Putamen (tissue), 1 donor: Measurements from ENCODE around the gene ARHGAP1.

Experiments
- DNase-seq: peaks from one replicate; pipeline ENCODE4 v3.0.0-alpha.2; 2016; ENCODE audit warnings: low spot score

Gene ARHGAP1

GRCh38 chr11:46694072-46694471 is 6.3 kb downstream of the ARHGAP1 start:
- no peak for DNase-seq

DNA sequence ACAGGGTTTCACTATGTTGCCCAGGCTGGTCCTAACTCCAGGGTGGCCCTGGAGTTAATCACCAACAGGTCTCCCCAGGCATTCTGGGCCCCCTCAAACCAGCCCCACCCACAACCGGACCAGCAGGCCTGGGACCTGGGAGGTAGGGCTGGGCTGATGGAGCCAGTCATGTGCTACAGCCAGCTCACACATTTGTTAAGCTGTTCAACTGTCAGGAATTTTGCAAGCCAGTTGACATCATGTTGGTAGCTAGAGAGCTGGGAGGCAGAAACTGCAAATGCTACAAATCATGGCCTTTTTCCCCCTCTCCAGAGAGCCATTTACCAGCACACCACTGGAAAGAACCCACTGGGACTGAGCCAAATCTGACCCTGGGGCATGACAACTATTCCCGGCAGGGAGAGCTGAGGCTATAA is 6.8 kb downstream of the ARHGAP1 start:
- no peak for DNase-seq

DNA sequence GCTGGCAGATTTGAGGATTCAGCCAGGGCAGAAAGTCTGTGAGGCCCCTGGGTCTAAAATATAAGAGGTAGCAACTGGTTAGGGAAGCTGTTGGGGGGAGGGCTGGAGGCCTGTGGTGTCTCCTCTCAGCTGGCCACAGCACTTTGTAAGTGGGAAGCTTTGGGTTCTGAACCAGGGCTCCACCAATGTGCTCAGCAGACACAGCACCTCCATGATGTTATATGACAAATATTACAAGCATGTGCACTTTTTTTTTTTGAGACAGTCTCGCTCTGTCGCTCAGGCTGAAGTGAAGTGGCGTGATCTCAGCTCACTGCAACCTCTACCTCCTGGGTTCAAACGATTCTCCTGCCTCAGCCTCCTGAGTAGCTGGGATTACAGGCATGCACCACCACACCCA is 8.0 kb downstream of the ARHGAP1 start:
- DNase-seq, result no peak

- no peak for DNase-seq
Observed at GRCh38 chr11:46690702-46691101, 9.7 kb downstream of the ARHGAP1 start.

DNA sequence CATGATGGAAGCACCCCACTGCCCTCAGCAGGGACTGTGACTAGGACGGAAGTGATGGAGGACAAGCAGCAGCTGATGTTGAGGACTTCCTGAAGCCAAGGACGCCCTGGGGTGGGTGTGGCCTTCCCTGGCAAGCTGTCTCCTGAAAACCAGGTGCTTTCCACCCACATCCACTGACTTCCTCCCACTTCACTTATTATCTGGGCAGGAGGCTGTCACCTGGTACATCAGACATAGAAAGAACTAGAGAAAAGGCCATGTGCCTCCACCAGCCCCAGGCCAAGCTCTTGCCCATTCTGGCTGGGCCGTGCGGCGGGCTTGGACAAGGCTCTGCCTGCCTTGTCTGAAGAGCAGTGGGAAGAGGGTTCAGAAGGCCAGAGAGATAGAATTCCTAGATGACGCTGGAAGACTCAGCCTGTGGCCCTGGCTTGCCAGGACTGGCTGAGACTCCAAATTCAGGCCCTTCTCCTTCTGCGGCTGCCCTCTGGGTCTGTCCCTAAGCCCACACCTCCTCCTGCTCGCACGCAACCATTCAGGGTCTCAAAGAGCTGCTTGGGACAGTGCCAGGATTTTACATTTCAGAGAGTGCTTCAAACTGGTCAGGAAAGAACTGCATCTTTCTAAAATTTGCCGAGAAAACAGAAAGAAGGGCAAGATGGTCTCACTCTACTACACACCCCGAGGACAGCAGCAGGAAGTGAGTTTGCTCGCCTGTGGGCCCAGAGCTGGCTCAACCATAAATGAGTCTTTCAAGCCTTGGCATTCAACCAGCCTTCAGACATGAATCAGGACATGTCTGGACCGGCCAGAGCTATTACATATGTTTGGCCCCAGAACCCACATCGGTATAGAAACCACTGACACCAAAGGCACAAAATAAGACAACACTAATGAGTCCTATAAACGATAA is 13.3 kb downstream of the ARHGAP1 start:
- no peak for DNase-seq

GRCh38 chr11:46684367-46684766 is 16.1 kb downstream of the ARHGAP1 start:
- no peak for DNase-seq

- DNase-seq, result no peak
Observed at GRCh38 chr11:46682773-46683752, 17.4 kb downstream of the ARHGAP1 start.

GRCh38 chr11:46681814-46682213 is 18.6 kb downstream of the ARHGAP1 start:
- no peak for DNase-seq

DNA sequence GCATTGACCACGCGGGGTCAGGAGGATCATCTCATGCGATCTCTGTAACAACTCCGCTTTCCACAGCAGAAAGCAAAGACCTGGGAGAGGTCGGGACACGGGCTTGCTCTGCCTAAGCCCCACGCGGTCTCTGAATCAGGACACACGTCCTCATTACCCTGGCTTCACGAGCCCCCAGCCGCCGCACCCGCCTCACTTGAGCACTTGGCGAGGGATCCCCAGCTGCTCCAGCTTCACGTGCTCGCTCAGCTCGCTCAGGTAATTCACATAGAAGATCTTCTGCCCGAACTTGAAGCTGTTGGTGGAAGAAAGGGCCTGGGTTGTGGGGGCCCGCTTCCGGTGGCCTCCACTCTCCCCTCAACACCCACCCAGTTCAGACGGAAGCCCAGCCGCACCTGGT is 19.6 kb downstream of the ARHGAP1 start:
- no peak for DNase-seq

DNA sequence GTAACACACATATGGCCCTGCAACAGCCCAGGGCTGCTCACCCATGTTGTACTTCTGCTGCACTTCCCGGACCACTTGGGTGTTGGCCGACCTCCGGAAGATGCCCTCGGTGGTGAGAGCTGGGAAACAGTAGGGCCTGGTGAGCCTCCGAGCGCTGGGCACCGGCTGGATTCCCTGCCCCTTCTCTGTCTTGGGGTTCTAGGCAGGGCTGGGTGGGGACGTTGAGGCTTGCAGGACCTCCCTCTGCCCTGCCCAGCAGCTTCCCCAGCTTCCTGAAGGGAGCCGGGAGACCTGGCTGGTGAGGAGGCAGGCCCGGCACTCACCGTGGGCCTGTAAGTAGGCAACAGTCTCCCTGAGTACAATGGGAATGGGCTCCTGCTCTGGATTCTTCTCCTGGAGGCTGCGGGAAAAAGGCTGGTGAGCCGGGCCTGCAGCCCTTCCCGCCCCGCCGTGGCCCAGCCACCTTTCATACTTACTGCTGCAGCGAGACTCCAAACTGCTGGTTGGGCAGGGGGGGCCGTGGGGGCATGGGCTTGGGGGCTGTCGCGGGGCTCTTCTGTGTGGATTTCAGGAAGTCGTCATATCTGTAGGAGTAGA is 20.2 kb downstream of the ARHGAP1 start:
- no peak for DNase-seq

- no peak for DNase-seq
Observed at GRCh38 chr11:46679241-46680163, 20.9 kb downstream of the ARHGAP1 start.

- no peak for DNase-seq
Observed at GRCh38 chr11:46678741-46679130, 21.7 kb downstream of the ARHGAP1 start.

GRCh38 chr11:46677991-46678740 is 22.3 kb downstream of the ARHGAP1 start:
- no peak for DNase-seq

DNA sequence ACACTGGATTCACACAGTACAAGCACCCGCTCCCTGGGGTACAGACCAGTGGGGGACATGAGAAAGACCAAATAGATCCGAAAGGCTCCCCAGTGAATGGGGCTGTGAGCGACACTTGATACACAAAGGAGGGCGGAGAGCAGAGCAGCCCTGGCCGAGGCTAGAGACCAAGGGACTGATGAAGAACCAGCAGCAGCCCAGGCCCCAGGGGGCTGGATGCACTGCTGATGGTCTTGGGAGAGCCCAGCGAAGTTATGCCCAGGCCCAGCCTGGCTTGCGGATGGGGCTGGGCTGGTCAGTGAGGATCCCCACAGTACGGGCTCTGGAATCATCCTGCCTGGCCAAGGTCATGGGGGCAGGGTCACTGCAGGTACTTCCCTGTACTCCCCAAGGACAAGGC is 23.2 kb downstream of the ARHGAP1 start:
- DNase-seq, result no peak

- DNase-seq, result no peak
Observed at GRCh38 chr11:46676436-46677158, 23.8 kb downstream of the ARHGAP1 start.

DNA sequence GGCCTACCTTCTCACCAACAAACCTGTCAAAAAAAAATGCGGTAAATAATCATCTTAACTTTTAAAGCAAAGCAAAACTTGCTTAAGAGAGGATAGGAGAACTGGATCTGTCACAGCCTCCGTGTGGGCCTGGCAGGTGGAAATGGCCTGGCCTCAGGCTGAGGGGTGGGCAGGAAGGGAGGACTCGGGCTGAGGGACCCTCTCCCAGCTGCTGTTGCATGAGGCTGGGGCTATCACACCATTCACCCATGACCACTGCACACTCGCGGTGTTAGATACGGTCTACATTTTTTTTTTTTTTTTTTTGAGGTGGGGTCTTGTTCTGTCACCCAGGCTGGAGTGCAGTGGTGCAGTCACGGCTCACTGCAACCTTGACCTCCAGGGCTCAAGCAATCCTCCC is 24.5 kb downstream of the ARHGAP1 start:
- DNase-seq, result no peak

- peak; percentile 74 for DNase-seq
Observed at GRCh38 chr11:46675288-46675851, 25.0 kb downstream of the ARHGAP1 start.

DNA sequence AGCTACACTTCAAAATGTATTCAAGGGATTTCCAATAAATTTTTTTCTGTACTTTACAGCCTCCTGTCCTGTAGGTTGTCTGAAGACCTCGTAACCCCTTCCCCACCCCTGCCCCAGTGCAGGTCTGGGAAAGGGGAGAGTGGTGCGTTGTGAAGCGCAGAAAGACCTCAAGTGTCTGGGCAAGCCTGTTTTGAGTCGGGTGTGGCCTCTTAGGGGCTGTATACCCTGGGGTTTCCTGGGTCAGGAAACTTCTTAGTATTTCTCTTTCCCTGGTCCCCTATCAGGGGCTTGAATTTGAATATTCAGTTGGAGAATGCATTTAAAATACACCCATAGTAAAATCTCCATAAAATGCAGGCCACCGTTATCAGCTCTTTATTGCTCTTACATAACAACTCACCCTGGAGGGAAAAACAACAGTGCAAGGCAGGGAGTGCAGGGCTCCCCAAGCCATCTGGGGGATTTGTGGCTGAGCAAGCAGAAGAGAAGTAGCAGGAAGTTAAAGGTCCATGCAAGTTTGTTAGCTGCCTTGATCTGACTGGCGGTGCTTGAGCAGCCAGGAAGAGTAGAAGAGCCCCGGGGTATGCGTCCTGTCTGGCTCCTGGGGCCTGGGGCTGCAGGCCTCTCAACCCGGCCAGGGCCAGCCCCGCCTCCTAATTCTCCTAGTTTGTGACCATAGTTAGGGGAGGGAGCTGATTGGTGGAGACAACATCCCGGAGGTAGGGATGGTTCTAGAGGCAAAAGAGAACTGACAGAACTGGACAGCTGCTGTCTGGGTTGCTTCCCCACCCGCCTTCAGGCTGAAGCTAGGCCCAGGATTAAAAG is 25.7 kb downstream of the ARHGAP1 start:
- no peak for DNase-seq
